ENCODE results near the gene PRKN. TPM values are rescaled to one million over a fixed set of nuclear protein-coding genes. Genes with fewer than 3 reads are reported as not detected.

The PRKN gene
- total RNA-seq, 3 donors from 2014 or later, result 5.2 to 10.2 (median 8.1) TPM

GRCh38 chr6:161836643-161837448, 890.7 kb downstream of the PRKN start:
- no peaks in the 10 kb centered on the region for H3K9me3 ChIP-seq
- ATAC-seq (peak; percentile 48), DNase-seq (peak in 1 of 3 donors; percentile 23)
- H3K4me1 ChIP-seq (ENCODE audit: low read depth), result peaks cover 3% of the 10 kb centered on the region
- no peaks in the 10 kb centered on the region for H3K36me3 ChIP-seq (ENCODE audit: low read depth)
- TF ChIP-seq CTCF (IDR thresholded peaks at IDR 0.05), result no peak
- H3K4me3 ChIP-seq, result no peak overlapping the region
- intact Hi-C loops (cut with DNase I, micrococcal nuclease), result no loop called here

- ATAC-seq, result no peak
- intact Hi-C loops (cut with DNase I, micrococcal nuclease), result no loop called here
- TF ChIP-seq CTCF (IDR thresholded peaks at IDR 0.05), result no peak
- no peaks in the 10 kb centered on the region for H3K36me3 ChIP-seq (ENCODE audit: low read depth)
- H3K4me1 ChIP-seq (ENCODE audit: low read depth), result peaks cover 3% of the 10 kb centered on the region
- no peaks in the 10 kb centered on the region for H3K9me3 ChIP-seq
- no peak for DNase-seq
- H3K4me3 ChIP-seq, result no peak overlapping the region
These were observed 891.9 kb downstream of the PRKN start for GRCh38 chr6:161835500-161836215.

- TF ChIP-seq CTCF (IDR thresholded peaks at IDR 0.05), result no peak
- Histone ChIP-seq H3K36me3 (ENCODE audit: low read depth) (no peaks in the 10 kb centered on the region), H3K9me3 (no peaks in the 10 kb centered on the region), H3K4me3 (no peak overlapping the region), H3K4me1 (ENCODE audit: low read depth) (peaks cover 3% of the 10 kb centered on the region)
- intact Hi-C loops (cut with DNase I, micrococcal nuclease), result no loop called here
- no peak for ATAC-seq
- DNase-seq, result no peak
These were observed 893.1 kb downstream of the PRKN start for GRCh38 chr6:161834426-161834825.

- Histone ChIP-seq H3K4me1 (ENCODE audit: low read depth) (no peaks in the 10 kb centered on the region), H3K9me3 (no peaks in the 10 kb centered on the region), H3K4me3 (no peak overlapping the region), H3K36me3 (ENCODE audit: low read depth) (no peaks in the 10 kb centered on the region)
- ATAC-seq, result no peak
- TF ChIP-seq CTCF (IDR thresholded peaks at IDR 0.05), result no peak
- no peak for DNase-seq
- intact Hi-C loops (cut with DNase I, micrococcal nuclease), result no loop called here
These were observed 894.3 kb downstream of the PRKN start for GRCh38 chr6:161833099-161833860.

GRCh38 chr6:161832622-161833021, 894.9 kb downstream of the PRKN start:
- H3K4me3 ChIP-seq, result no peak overlapping the region
- H3K9me3 ChIP-seq, result no peaks in the 10 kb centered on the region
- DNase-seq, result no peak
- no peak for TF ChIP-seq CTCF (IDR thresholded peaks at IDR 0.05)
- intact Hi-C loops (cut with DNase I, micrococcal nuclease), result no loop called here
- ATAC-seq, result no peak
- H3K4me1 ChIP-seq (ENCODE audit: low read depth), result no peaks in the 10 kb centered on the region
- H3K36me3 ChIP-seq (ENCODE audit: low read depth), result no peaks in the 10 kb centered on the region
